ENCODE results near the gene TLR8.

The TLR8 gene

DNA sequence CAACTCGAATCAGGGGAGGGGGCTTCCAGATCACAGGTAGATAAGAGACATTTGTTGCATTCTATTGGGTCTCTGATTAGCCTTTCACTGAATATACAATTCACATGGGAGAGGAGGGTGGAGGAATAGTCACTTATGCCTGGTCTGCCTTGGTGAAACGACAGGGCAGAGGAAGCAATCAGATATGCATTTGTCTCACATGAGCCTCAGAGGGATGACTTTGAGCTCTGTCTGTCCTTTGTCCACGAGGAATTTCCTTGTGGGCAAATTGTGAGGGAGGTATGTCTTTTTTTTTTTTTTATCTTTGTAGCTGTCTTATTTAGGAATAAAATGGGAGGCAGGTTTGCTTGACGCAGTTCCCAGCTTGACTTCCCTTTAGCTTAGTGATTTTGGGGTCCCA lies 40.0 kb downstream of the TLR8 start:
- Histone ChIP-seq H3K4me1 (peaks cover 3% of the 10 kb centered on the region), H3K9me3 (ENCODE audit: control insufficient read depth, low read length) (no peaks in the 10 kb centered on the region), H2AFZ (no peak overlapping the region), H3K27ac (no peak overlapping the region), H3K4me2 (ENCODE audit: low read length) (no peak overlapping the region), H3K27me3 (ENCODE audit: control insufficient read depth, insufficient read depth, low read length) (no peaks in the 10 kb centered on the region), H3K9ac (no peak overlapping the region), H3K36me3 (ENCODE audit: control insufficient read depth, insufficient read depth, low read length) (no peaks in the 10 kb centered on the region), H3K4me3 (ENCODE audit: low read depth, low read length) (no peak overlapping the region), H3K79me2 (no peaks in the 10 kb centered on the region)
- TF ChIP-seq, protein P1, sequence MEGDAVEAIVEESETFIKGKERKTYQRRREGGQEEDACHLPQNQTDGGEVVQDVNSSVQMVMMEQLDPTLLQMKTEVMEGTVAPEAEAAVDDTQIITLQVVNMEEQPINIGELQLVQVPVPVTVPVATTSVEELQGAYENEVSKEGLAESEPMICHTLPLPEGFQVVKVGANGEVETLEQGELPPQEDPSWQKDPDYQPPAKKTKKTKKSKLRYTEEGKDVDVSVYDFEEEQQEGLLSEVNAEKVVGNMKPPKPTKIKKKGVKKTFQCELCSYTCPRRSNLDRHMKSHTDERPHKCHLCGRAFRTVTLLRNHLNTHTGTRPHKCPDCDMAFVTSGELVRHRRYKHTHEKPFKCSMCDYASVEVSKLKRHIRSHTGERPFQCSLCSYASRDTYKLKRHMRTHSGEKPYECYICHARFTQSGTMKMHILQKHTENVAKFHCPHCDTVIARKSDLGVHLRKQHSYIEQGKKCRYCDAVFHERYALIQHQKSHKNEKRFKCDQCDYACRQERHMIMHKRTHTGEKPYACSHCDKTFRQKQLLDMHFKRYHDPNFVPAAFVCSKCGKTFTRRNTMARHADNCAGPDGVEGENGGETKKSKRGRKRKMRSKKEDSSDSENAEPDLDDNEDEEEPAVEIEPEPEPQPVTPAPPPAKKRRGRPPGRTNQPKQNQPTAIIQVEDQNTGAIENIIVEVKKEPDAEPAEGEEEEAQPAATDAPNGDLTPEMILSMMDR (IDR thresholded peaks at IDR 0.05): no peak

DNA sequence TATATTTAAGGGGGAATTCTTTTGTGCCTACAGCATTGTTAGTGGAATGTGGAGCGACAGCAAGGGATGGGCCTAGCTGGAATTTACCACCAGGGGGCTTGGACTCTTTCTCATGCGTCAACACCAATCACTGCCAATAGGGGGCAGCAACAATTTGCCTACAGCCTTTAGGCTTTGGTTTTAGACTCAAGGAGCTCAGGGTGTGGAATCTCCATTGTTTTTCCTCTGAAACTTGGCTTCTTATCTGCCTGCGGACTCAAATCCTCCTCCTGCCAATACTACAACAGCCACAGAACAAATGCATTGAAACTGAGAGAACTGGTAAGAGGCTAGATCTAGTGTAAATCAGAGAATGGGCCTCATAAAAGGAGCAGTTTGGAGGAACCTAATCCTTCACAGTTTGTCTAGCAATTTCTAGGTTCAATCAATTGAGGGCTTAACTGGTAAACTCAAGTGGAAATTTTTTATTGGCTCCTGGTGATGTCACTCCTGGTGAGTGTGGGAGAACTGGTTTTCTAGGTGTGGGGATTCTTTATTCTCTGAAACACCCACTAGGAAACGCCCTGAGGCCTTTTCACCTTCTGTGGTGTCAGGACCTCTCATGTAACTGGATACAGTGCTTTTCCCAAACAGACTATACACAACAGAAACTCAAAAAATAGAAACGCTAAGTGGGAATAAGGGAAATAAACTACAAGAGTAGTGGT lies 40.6 kb downstream of the TLR8 start:
- Histone ChIP-seq H3K9ac (no peak overlapping the region), H3K27me3 (ENCODE audit: control insufficient read depth, insufficient read depth, low read length) (no peaks in the 10 kb centered on the region), H3K4me1 (peaks cover 3% of the 10 kb centered on the region), H3K36me3 (ENCODE audit: control insufficient read depth, insufficient read depth, low read length) (no peaks in the 10 kb centered on the region), H3K79me2 (no peaks in the 10 kb centered on the region), H3K4me2 (ENCODE audit: low read length) (no peak overlapping the region), H3K4me3 (ENCODE audit: low read depth, low read length) (no peak overlapping the region), H3K9me3 (ENCODE audit: control insufficient read depth, low read length) (no peaks in the 10 kb centered on the region), H2AFZ (peak overlapping the region; percentile 66), H3K27ac (peak overlapping the region; percentile 19)
- TF ChIP-seq, protein P1 (IDR thresholded peaks at IDR 0.05): peak; percentile 91

DNA sequence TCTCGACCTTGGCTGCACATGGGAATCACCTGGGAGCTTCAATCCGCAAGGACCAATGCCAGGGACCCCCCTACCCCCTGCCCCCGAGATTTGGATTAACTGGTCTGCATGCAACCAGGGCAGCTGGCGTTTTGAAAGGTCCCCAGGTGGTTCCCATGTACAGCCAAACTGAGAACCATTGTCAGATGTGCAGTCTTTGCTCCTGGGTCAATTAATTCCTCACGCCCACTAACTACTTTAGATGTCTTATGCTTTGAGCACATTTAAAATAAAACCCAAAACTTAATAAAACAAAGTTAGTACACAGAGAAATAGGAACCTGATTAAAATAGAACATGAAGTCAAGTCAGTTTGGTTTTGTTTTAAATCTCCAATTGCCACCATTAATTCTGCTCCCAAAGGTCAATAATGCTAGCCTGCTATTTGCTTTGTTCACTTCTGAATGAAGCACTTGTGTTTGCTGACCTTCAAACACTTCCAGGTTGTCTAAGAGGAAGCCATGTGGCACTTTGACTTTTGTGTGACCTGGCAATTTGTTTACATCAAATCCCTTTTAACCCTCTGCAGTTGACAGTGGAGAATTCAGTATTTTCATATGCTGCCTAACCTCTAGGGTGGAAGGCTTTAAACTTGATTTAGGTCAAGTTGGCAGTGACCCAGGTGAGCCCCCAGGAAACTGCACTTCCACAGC lies 41.3 kb downstream of the TLR8 start:
- Histone ChIP-seq H2AFZ (no peak overlapping the region), H3K27ac (no peak overlapping the region), H3K9ac (no peak overlapping the region), H3K27me3 (ENCODE audit: control insufficient read depth, insufficient read depth, low read length) (no peaks in the 10 kb centered on the region), H3K36me3 (ENCODE audit: control insufficient read depth, insufficient read depth, low read length) (no peaks in the 10 kb centered on the region), H3K4me2 (ENCODE audit: low read length) (no peak overlapping the region), H3K4me1 (peaks cover 3% of the 10 kb centered on the region), H3K9me3 (ENCODE audit: control insufficient read depth, low read length) (no peaks in the 10 kb centered on the region), H3K79me2 (no peaks in the 10 kb centered on the region), H3K4me3 (ENCODE audit: low read depth, low read length) (no peak overlapping the region)
- TF ChIP-seq, protein P1 (IDR thresholded peaks at IDR 0.05): no peak

DNA sequence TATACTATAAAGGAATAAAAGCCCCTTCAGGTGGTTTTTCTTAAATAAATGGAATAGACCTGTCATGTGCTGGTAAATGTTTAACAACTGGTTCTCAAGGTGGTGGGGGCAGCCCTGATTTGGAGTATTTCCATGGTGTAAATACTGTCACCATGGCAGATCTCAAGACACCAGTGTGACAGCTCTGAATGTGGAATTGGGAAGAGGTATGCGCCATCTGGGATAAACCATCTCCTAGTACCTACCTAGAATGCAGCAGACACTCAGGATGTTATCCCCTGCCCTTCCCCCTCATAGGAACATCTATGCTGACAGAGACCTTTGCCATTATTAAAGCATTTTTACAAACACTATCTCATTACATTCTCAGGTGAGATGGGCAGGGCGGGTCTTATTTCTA lies 42.1 kb downstream of the TLR8 start:
- H3K4me2 ChIP-seq (ENCODE audit: low read length): no peak overlapping the region
- no peaks in the 10 kb centered on the region for H3K9me3 ChIP-seq (ENCODE audit: control insufficient read depth, low read length)
- no peak overlapping the region for H3K4me3 ChIP-seq (ENCODE audit: low read depth, low read length)
- no peaks in the 10 kb centered on the region for H3K27me3 ChIP-seq (ENCODE audit: control insufficient read depth, insufficient read depth, low read length)
- H2AFZ ChIP-seq: no peak overlapping the region
- H3K79me2 ChIP-seq: no peaks in the 10 kb centered on the region
- H3K36me3 ChIP-seq (ENCODE audit: control insufficient read depth, insufficient read depth, low read length): no peaks in the 10 kb centered on the region
- TF ChIP-seq, protein P1 (IDR thresholded peaks at IDR 0.05): no peak
- peaks cover 3% of the 10 kb centered on the region for H3K4me1 ChIP-seq
- no peak overlapping the region for H3K27ac ChIP-seq
- no peak overlapping the region for H3K9ac ChIP-seq

Measured in parathyroid adenoma (tissue), 2 donors.